HFFc6 (cell line): ENCODE results near the gene RAB40C. TPM values are rescaled to one million over a fixed set of nuclear protein-coding genes. Genes with fewer than 3 reads are reported as not detected.

Experiments used
- DNase-seq: peaks from one replicate; pipeline ENCODE4 v3.0.0-alpha.2; 2018
- H3K27ac Mint-ChIP-seq: 2 replicates; pipeline ENCODE4 v1.8.0; 2020; ENCODE audit warnings: mild to moderate bottlenecking, mixed read lengths
- H3K27me3 Mint-ChIP-seq: 2 replicates; pipeline ENCODE4 v1.8.0; 2021; ENCODE audit warnings: mild to moderate bottlenecking, moderate library complexity, mixed read lengths; ENCODE audit not compliant: insufficient read depth
- H3K36me3 Mint-ChIP-seq: 2 replicates; pipeline ENCODE4 v1.8.0; 2021; ENCODE audit warnings: low read depth, mixed read lengths
- H3K4me1 Mint-ChIP-seq: 2 replicates; pipeline ENCODE4 v1.8.0; 2020; ENCODE audit warnings: low read depth, mixed read lengths
- H3K4me3 Mint-ChIP-seq: 2 replicates; pipeline ENCODE4 v1.8.0; 2020; ENCODE audit warnings: mild to moderate bottlenecking, moderate library complexity, mixed read lengths
- H3K9me3 Mint-ChIP-seq: 2 replicates; pipeline ENCODE4 v1.8.0; 2020; ENCODE audit warnings: mild to moderate bottlenecking, mixed read lengths
- total RNA-seq, 6 experiments: library from RNA; stranded (reverse); fragmentation: NEBNext Ultra II Directional; extraction: Animal tissue kit (Norgen Biotek cat#: 25700); gene quantifications; 2 replicates in 1 of 6; 3 replicates in 5 of 6; pipeline ENCODE4 v1.2.3, GENCODE V29; 2021
- TF ChIP-seq, protein P1 (sequence below): fragments of 200-600 bp; sonication (generic); IDR thresholded peaks from 2 replicates; pipeline ENCODE4 v1.5.0; 2021; ENCODE audit warnings: antibody characterized with exemption, mild to moderate bottlenecking

The RAB40C gene
- total RNA-seq, 6 experiments from 2014 or later: 11.3 to 14.8 (median 12.2) TPM

DNA sequence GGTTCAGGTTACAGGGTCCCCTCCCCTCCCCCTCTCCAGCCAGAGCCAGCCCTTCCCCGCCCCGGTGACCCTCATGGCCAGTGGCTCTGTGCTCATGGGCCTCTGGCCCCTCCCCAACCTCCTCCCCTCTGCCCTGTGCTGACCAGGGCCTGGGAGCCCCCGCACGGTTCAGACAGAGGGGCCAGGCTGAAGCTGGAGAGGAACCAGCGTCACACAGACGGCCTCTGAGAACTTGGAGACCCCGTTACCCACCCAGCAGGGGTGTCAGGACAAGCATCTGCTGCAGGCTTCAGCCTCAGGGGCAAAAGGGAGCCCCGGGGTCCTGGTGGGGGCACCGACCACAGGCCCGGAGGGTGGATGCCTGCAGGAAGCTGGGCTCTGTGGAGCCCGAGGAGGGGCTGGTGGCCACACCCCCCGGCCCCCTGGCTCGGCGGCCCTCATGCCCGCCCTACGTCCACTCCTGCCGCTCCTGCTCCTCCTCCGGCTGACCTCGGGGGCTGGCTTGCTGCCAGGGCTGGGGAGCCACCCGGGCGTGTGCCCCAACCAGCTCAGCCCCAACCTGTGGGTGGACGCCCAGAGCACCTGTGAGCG lies 41.0 kb downstream of the RAB40C start, which contains the start of gene WFIKKN1:
TSS of gene WFIKKN1 (plus strand) at position 171 of the 591 bp plus-strand sequence. CDS start at position 440, 269 bp downstream.
- TF ChIP-seq, protein P1, sequence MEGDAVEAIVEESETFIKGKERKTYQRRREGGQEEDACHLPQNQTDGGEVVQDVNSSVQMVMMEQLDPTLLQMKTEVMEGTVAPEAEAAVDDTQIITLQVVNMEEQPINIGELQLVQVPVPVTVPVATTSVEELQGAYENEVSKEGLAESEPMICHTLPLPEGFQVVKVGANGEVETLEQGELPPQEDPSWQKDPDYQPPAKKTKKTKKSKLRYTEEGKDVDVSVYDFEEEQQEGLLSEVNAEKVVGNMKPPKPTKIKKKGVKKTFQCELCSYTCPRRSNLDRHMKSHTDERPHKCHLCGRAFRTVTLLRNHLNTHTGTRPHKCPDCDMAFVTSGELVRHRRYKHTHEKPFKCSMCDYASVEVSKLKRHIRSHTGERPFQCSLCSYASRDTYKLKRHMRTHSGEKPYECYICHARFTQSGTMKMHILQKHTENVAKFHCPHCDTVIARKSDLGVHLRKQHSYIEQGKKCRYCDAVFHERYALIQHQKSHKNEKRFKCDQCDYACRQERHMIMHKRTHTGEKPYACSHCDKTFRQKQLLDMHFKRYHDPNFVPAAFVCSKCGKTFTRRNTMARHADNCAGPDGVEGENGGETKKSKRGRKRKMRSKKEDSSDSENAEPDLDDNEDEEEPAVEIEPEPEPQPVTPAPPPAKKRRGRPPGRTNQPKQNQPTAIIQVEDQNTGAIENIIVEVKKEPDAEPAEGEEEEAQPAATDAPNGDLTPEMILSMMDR: no peak
- Mint-ChIP-seq H3K27me3 (no peaks in the 10 kb centered on the region; the same call in 1 of the 2 replicates), H3K9me3 (no peaks in the 10 kb centered on the region), H3K36me3 (peaks cover 6% of the 10 kb centered on the region; the same call in 1 of the 2 replicates), H3K4me1 (peaks cover 12% of the 10 kb centered on the region), H3K27ac (peak within 1 kb of the TSS; percentile 45; the same call in 1 of the 2 replicates), H3K4me3 (no peak within 1 kb of the TSS)
- DNase-seq: no peak

DNA sequence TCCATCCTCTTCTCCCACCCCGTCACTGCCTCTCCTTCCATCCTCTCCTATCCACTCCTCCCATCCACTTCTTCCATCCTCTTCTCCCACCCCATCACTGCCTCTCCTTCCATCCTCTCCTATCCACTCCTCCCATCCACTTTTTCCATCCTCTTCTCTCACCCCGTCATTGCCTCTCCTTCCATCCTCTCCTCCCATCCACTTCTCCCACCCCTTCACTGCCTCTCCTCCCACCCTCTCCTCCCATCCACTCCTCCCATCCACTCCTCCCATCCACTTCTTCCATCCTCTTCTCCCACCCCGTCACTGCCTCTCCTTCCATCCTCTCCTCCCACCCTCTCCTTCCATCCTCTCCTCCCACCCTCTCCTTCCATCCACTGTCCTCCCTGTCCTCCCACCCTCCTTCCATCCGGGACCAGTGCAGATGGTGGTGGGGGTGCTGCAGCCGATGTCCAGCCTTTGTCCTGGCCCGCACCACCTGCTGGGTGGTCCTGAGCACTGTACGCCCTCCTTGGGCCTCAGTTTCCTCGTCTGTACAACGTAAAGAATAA lies 42.0 kb downstream of the RAB40C start:
- peak overlapping the region; percentile 45; the same call in 1 of the 2 replicates for H3K27ac Mint-ChIP-seq
- TF ChIP-seq, protein P1: no peak
- H3K36me3 Mint-ChIP-seq: no peaks in the 10 kb centered on the region; the same call in 1 of the 2 replicates
- no peak overlapping the region for H3K4me3 Mint-ChIP-seq
- no peak for DNase-seq
- peaks cover 5% of the 10 kb centered on the region for H3K4me1 Mint-ChIP-seq
- 0 out of 2 replicates have a peak, but pooled peaks cover 4% of the 10 kb centered on the region for H3K9me3 Mint-ChIP-seq
- H3K27me3 Mint-ChIP-seq: peaks cover 6% of the 10 kb centered on the region

DNA sequence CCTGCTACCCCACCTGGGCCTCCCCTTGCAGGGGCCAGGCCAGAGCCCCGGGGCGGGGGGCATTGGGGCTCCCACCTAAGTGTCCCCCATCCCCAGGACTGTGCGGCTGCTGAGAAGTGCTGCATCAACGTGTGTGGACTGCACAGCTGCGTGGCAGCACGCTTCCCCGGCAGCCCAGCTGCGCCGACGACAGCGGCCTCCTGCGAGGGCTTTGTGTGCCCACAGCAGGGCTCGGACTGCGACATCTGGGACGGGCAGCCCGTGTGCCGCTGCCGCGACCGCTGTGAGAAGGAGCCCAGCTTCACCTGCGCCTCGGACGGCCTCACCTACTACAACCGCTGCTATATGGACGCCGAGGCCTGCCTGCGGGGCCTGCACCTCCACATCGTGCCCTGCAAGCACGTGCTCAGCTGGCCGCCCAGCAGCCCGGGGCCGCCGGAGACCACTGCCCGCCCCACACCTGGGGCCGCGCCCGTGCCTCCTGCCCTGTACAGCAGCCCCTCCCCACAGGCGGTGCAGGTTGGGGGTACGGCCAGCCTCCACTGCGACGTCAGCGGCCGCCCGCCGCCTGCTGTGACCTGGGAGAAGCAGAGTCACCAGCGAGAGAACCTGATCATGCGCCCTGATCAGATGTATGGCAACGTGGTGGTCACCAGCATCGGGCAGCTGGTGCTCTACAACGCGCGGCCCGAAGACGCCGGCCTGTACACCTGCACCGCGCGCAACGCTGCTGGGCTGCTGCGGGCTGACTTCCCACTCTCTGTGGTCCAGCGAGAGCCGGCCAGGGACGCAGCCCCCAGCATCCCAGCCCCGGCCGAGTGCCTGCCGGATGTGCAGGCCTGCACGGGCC lies 42.8 kb downstream of the RAB40C start:
- Mint-ChIP-seq H3K9me3 (0 out of 2 replicates have a peak, but pooled peaks cover 4% of the 10 kb centered on the region), H3K4me1 (no peaks in the 10 kb centered on the region), H3K27me3 (peaks cover 6% of the 10 kb centered on the region), H3K36me3 (no peaks in the 10 kb centered on the region), H3K4me3 (no peak overlapping the region), H3K27ac (no peak overlapping the region)
- no peak for DNase-seq
- TF ChIP-seq, protein P1: no peak

DNA sequence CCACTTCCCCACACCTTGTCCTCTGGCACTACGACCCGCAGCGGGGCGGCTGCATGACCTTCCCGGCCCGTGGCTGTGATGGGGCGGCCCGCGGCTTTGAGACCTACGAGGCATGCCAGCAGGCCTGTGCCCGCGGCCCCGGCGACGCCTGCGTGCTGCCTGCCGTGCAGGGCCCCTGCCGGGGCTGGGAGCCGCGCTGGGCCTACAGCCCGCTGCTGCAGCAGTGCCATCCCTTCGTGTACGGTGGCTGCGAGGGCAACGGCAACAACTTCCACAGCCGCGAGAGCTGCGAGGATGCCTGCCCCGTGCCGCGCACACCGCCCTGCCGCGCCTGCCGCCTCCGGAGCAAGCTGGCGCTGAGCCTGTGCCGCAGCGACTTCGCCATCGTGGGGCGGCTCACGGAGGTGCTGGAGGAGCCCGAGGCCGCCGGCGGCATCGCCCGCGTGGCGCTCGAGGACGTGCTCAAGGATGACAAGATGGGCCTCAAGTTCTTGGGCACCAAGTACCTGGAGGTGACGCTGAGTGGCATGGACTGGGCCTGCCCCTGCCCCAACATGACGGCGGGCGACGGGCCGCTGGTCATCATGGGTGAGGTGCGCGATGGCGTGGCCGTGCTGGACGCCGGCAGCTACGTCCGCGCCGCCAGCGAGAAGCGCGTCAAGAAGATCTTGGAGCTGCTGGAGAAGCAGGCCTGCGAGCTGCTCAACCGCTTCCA lies 43.6 kb downstream of the RAB40C start:
- no peak for DNase-seq
- Mint-ChIP-seq H3K27ac (no peak overlapping the region), H3K9me3 (0 out of 2 replicates have a peak, but pooled peaks cover 4% of the 10 kb centered on the region), H3K4me3 (no peak overlapping the region), H3K36me3 (no peaks in the 10 kb centered on the region), H3K27me3 (peaks cover 6% of the 10 kb centered on the region), H3K4me1 (no peaks in the 10 kb centered on the region)
- TF ChIP-seq, protein P1: no peak

DNA sequence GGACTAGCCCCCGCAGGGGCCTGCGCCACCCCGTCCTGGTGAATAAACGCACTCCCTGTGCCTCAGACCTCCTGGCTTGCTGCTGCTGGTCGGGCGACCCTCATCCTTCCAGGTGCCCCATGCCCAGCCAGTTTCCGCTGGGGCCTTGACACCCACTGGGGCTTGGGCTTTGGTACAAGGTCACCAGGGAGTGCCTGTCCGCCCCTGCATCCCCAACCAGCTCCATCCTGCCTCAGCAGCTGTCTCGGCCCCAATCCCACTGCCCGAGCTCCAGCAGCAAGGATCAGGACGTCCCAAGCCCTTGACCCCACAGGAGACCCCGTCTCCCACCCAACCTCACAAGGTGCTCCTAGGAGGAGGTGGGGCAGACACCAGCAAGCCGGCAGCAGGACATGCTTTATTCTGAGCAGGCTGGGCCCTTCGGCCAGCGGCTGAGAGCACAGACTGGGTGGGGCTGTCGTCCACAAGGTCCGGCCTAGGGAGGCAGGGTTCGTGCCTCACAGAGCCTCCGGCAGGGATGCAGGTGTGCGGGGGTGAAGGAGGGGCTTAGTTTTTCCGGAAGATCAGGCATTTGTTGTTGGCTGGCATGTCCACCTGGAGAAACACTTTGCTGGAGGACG lies 44.3 kb downstream of the RAB40C start:
- 0 out of 2 replicates have a peak, but pooled peaks cover 4% of the 10 kb centered on the region for H3K9me3 Mint-ChIP-seq
- H3K4me1 Mint-ChIP-seq: no peaks in the 10 kb centered on the region
- H3K36me3 Mint-ChIP-seq: no peaks in the 10 kb centered on the region
- TF ChIP-seq, protein P1: no peak
- H3K27me3 Mint-ChIP-seq: peaks cover 8% of the 10 kb centered on the region
- no peak overlapping the region for H3K27ac Mint-ChIP-seq
- DNase-seq: no peak
- H3K4me3 Mint-ChIP-seq: no peak overlapping the region; the same call in 1 of the 2 replicates
